Suprapubic skin (tissue), 4 donors: ENCODE data around the gene RAB27B. TPM values are rescaled to one million over a fixed set of nuclear protein-coding genes. Genes with fewer than 3 reads are reported as not detected.

Source experiments
- DNase-seq, 2 donors: peaks; one replicate each; pipeline ENCODE4 v3.0.0-alpha.2; 2019; ENCODE audit warnings: low spot score in 2 of 2
- H3K27ac ChIP-seq: fragments of 200-600 bp; sonication (generic); one replicate; pipeline ENCODE4 v1.5.1; 2019
- H3K27me3 ChIP-seq: fragments of 200-600 bp; sonication (generic); one replicate; pipeline ENCODE4 v1.5.1; 2019
- H3K36me3 ChIP-seq: fragments of 200-600 bp; sonication (generic); one replicate; pipeline ENCODE4 v1.5.1; 2019
- H3K4me1 ChIP-seq: fragments of 200-600 bp; sonication (generic); one replicate; pipeline ENCODE4 v1.5.1; 2019
- H3K4me3 ChIP-seq: fragments of 200-600 bp; sonication (generic); one replicate; pipeline ENCODE4 v1.5.1; 2019; ENCODE audit warnings: mild to moderate bottlenecking
- H3K9me3 ChIP-seq: fragments of 200-600 bp; sonication (generic); one replicate; pipeline ENCODE4 v1.5.1; 2019
- EP300 ChIP-seq: sonication (generic); formaldehyde crosslinking; IDR thresholded peaks from one replicate; pipeline ENCODE4 v1.6.1; 2017; ENCODE audit warnings: antibody characterized with exemption
- POLR2A ChIP-seq, 2 donors: fragments of 450-650 bp; IDR thresholded peaks; one replicate each; pipeline ENCODE4 v1.6.1; 2017; ENCODE audit warnings: antibody characterized with exemption in 2 of 2, mild to moderate bottlenecking in 2 of 2, moderate library complexity in 2 of 2
- POLR2AphosphoS5 ChIP-seq, 3 donors: sonication (generic); formaldehyde crosslinking; IDR thresholded peaks; one replicate each; pipeline ENCODE4 v1.6.1; 2017; ENCODE audit warnings: antibody characterized with exemption in 3 of 3
- WGBS: methylation state at CpG from one replicate; pipeline ENCODE4 v1.1.5; 2018; 5-methylcytosine and 5-hydroxymethylcytosine counted together
- total RNA-seq, 4 donors: library from RNA; depleted of rRNA; stranded (reverse); fragments of >200 nt; gene quantifications; one replicate each; pipeline ENCODE4 v1.1.0, GENCODE V29; 2016
- TF ChIP-seq, protein P1 (sequence below), 2 donors: fragments of 200-600 bp in 1 of 2; fragments of 450-650 bp in 1 of 2; sonication (generic) in 1 of 2; IDR thresholded peaks; one replicate each; pipeline ENCODE4 v1.5.1; 2016 to 2019; ENCODE audit warnings: antibody characterized with exemption in 2 of 2, mild to moderate bottlenecking in 1 of 2, moderate library complexity in 1 of 2

The RAB27B gene
- total RNA-seq, 4 donors from 2014 or later, result 18.0 to 32.8 (median 20.6) TPM

DNA sequence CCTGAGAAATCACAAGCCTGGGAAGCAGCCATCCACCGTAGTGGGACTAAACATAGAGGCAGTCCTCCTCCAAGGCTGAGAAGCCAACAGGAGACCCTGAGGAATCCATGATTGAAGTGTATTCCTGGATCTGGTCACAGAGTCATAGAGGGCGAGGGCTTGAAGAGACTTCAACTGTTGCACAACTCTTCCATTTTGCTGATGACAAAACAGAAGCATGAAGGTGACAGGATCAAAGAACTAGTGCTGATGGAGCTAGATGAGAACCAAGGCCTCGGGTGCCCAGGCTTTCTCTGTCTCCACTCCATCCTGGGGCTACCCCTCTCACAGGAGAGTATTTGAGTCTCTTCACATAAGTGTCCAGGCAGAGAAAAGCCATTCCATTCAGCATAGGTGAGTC, 30.1 kb upstream of the RAB27B start:
- TF ChIP-seq POLR2AphosphoS5 (IDR thresholded peaks at IDR 0.05), result no peak
- no peak for TF ChIP-seq POLR2A (IDR thresholded peaks at IDR 0.05)
- TF ChIP-seq, protein P1, sequence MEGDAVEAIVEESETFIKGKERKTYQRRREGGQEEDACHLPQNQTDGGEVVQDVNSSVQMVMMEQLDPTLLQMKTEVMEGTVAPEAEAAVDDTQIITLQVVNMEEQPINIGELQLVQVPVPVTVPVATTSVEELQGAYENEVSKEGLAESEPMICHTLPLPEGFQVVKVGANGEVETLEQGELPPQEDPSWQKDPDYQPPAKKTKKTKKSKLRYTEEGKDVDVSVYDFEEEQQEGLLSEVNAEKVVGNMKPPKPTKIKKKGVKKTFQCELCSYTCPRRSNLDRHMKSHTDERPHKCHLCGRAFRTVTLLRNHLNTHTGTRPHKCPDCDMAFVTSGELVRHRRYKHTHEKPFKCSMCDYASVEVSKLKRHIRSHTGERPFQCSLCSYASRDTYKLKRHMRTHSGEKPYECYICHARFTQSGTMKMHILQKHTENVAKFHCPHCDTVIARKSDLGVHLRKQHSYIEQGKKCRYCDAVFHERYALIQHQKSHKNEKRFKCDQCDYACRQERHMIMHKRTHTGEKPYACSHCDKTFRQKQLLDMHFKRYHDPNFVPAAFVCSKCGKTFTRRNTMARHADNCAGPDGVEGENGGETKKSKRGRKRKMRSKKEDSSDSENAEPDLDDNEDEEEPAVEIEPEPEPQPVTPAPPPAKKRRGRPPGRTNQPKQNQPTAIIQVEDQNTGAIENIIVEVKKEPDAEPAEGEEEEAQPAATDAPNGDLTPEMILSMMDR (IDR thresholded peaks at IDR 0.05), result no peak
- TF ChIP-seq EP300, result no peak
- Histone ChIP-seq H3K4me3 (no peak overlapping the region), H3K27me3 (no peaks in the 10 kb centered on the region), H3K4me1 (no peaks in the 10 kb centered on the region), H3K9me3 (no peaks in the 10 kb centered on the region), H3K27ac (no peak overlapping the region), H3K36me3 (no peaks in the 10 kb centered on the region)
- no peak for DNase-seq
- 89% methylated on average over 3 of the region's 3 CpGs for WGBS

DNA sequence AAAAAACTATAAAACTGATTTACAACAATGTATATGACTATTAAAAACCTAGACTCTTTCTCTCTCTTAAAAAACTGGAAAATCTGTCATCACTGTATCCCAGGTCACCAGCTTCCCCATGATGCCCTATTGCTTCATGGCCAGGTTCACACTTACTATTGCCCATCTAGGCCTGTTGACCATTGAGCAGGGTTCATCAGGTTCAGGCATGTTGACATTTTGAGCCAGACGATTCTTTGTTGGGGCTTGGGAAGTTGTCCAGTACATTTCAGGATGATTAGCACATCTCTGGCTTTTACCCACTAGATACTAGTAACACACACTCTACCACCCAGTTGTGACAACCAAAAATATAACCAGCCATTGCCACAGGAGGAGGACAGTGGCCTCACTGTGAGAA, 26.9 kb upstream of the RAB27B start:
- Histone ChIP-seq H3K27me3 (no peaks in the 10 kb centered on the region), H3K4me3 (no peak overlapping the region), H3K27ac (no peak overlapping the region), H3K4me1 (no peaks in the 10 kb centered on the region), H3K9me3 (no peaks in the 10 kb centered on the region), H3K36me3 (no peaks in the 10 kb centered on the region)
- no peak for DNase-seq
- WGBS, result 57% methylated on average over 1 of the region's 1 CpG
- no peak for TF ChIP-seq EP300
- TF ChIP-seq POLR2A (IDR thresholded peaks at IDR 0.05), result no peak
- TF ChIP-seq, protein P1 (IDR thresholded peaks at IDR 0.05), result no peak
- TF ChIP-seq POLR2AphosphoS5 (IDR thresholded peaks at IDR 0.05), result no peak

DNA sequence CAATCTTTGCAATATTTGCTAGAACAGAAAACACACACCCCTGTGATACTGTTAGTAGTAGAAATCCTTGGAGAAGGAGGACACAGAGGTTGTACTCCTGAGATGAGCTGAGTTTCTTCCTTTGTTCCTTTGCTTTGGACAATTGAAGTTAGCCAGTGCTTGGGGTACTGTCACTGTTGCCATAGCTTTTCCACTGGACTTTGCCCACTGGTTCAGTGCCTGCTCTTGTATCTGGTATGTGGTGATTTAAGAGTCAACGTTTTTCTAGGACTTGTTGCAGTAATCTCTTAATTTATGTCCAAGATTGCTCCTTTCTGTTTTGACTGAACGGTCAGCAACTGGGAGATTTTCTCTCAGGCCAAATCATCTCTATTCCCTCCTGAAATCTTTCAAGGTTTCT, 26.1 kb upstream of the RAB27B start:
- no peaks in the 10 kb centered on the region for H3K36me3 ChIP-seq
- no peaks in the 10 kb centered on the region for H3K9me3 ChIP-seq
- WGBS, result 43% methylated on average over 2 of the region's 2 CpGs
- DNase-seq, result no peak
- TF ChIP-seq POLR2AphosphoS5 (IDR thresholded peaks at IDR 0.05), result no peak
- TF ChIP-seq POLR2A (IDR thresholded peaks at IDR 0.05), result no peak
- TF ChIP-seq EP300, result no peak
- TF ChIP-seq, protein P1 (IDR thresholded peaks at IDR 0.05), result no peak
- no peak overlapping the region for H3K27ac ChIP-seq
- no peaks in the 10 kb centered on the region for H3K4me1 ChIP-seq
- H3K4me3 ChIP-seq, result no peak overlapping the region
- no peaks in the 10 kb centered on the region for H3K27me3 ChIP-seq

DNA sequence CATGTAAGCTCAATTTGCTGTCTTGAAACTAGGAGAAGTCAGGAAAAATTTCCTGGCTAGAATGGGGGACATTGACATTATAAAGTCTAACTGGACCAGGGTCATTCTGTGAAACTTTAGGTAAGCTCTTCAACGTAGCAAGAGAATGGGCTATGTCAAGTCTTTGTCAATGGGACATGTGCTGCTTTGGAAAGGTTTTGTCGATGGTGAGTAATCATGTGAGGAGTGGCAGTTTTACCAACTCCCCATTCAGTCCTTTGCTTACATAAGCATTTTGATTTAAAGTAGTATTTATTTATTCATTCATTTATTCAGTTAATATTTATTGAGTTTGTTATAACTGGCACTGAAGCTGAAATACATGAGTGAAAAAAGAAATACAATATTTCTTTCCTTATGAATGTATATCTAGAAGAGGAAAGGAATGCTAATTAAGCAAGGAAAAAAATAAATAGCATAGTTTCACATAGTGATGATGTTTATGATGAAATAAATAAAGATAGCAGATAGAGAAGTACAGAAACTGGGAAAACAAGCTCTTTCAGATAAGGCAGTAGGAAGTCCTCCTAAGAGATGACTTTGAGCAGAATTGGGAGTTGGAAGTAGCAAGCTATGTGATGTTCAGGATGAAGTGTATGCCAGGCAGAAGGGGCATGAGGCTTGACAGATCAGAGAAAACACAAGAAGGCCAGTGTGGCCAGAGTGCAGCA, 25.4 kb upstream of the RAB27B start:
- TF ChIP-seq POLR2AphosphoS5 (IDR thresholded peaks at IDR 0.05), result no peak
- TF ChIP-seq, protein P1 (IDR thresholded peaks at IDR 0.05), result no peak
- no peak for TF ChIP-seq EP300
- TF ChIP-seq POLR2A (IDR thresholded peaks at IDR 0.05), result no peak
- H3K4me1 ChIP-seq, result no peaks in the 10 kb centered on the region
- H3K4me3 ChIP-seq, result no peak overlapping the region
- H3K27me3 ChIP-seq, result no peaks in the 10 kb centered on the region
- 60% methylated on average over 2 of the region's 2 CpGs for WGBS
- H3K9me3 ChIP-seq, result no peaks in the 10 kb centered on the region
- no peak for DNase-seq
- H3K27ac ChIP-seq, result no peak overlapping the region
- H3K36me3 ChIP-seq, result no peaks in the 10 kb centered on the region

DNA sequence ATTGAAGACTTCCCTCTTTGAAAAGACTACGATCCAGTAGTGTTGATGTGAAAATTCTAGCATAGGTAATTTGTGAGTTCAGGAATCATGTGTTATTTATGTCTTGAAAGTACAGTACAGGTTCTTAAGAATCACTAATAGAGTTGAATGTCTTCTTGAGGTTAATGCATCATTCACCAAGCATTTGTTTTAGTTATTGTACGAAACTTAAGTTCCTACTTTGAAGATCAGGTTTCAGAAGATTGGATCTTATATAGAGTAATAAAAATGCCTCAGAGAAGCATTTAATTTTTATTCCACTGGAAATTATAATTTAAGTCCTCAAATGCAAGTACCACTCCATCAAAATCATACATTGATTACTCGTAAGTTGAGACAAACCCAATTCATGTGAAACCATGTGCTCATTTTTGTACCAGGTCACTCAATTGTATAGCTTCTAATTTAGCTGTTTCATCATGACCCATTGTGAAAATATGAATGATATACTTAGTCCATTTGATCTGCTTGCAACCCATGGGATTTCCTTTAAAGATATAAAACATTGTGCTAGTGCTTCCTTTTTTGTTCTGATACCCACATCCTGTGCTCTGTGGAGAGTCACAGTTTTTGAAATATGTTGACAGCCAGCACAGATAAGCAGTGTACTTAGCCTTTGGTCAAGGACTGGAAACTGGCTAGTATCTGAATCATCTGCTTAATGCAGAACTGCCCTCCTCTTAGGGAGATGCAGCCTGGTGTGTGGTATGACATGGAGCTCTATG, 22.5 kb upstream of the RAB27B start:
- Histone ChIP-seq H3K27ac (no peak overlapping the region), H3K4me3 (no peak overlapping the region), H3K27me3 (no peaks in the 10 kb centered on the region), H3K4me1 (no peaks in the 10 kb centered on the region), H3K9me3 (no peaks in the 10 kb centered on the region), H3K36me3 (no peaks in the 10 kb centered on the region)
- no peak for TF ChIP-seq POLR2A (IDR thresholded peaks at IDR 0.05)
- TF ChIP-seq EP300, result no peak
- TF ChIP-seq, protein P1 (IDR thresholded peaks at IDR 0.05), result no peak
- no peak for TF ChIP-seq POLR2AphosphoS5 (IDR thresholded peaks at IDR 0.05)
- DNase-seq, result no peak
- WGBS, result 62% methylated on average over 3 of the region's 3 CpGs
